ENCODE results near the gene DHRS13. TPM values are rescaled to one million over a fixed set of nuclear protein-coding genes. Genes with fewer than 3 reads are reported as not detected.

Gene DHRS13
- polyA plus RNA-seq, 3 donors = 3.7 to 4.5 (median 3.8) TPM

DNA sequence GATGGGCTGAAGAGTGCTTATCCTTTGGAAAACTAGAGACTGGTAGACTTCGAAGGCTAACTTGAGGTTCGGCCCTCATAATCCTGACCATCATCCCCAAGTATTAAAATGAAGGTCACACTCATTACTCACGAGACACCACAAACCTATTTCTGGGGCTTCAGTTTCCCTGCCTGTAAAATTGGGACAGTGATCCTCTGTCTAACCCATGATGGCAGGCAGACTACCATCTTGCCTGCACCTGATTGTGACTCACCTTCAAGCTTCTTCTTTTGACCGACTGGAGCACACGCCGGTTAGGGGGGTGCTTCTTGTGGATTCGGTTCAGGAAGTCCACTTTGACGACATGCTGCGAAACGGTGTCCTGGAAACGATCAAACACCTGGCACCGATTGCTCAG lies 14.2 kb upstream of the DHRS13 start:
- TF ChIP-seq, protein P1, sequence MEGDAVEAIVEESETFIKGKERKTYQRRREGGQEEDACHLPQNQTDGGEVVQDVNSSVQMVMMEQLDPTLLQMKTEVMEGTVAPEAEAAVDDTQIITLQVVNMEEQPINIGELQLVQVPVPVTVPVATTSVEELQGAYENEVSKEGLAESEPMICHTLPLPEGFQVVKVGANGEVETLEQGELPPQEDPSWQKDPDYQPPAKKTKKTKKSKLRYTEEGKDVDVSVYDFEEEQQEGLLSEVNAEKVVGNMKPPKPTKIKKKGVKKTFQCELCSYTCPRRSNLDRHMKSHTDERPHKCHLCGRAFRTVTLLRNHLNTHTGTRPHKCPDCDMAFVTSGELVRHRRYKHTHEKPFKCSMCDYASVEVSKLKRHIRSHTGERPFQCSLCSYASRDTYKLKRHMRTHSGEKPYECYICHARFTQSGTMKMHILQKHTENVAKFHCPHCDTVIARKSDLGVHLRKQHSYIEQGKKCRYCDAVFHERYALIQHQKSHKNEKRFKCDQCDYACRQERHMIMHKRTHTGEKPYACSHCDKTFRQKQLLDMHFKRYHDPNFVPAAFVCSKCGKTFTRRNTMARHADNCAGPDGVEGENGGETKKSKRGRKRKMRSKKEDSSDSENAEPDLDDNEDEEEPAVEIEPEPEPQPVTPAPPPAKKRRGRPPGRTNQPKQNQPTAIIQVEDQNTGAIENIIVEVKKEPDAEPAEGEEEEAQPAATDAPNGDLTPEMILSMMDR (IDR thresholded peaks at IDR 0.05) = no peak
- Histone ChIP-seq H2AFZ (ENCODE audit: insufficient read depth, low read depth, low read length, poor library complexity, severe bottlenecking) (no peak overlapping the region), H4K20me1 (ENCODE audit: insufficient read depth, low read length) (peaks cover 59% of the 10 kb centered on the region), H3K4me3 (replicated peaks in 1 of 3; ENCODE audit: low read depth in 2 of 3, low read length in 3 of 3) (no peak overlapping the region), H3K36me3 (replicated peaks in 1 of 2; ENCODE audit: control insufficient read depth in 1 of 2, insufficient read depth in 2 of 2, low read length in 2 of 2) (peaks cover 95 to 100% of the 10 kb centered on the region in 2 donors), H3K9ac (ENCODE audit: insufficient read depth, low read length, poor library complexity, severe bottlenecking) (no peak overlapping the region), H3K27ac (ENCODE audit: low read depth in 1 of 2, low read length in 2 of 2) (peak overlapping the region in 1 of 2 donors; percentile 33), H3K4me2 (replicated peaks; ENCODE audit: extremely low read depth, low read length, poor library complexity, severe bottlenecking) (no peak overlapping the region), H3K4me1 (ENCODE audit: control insufficient read depth in 1 of 2, insufficient read depth in 2 of 2, low read length in 2 of 2) (no peaks in the 10 kb centered on the region), H3K79me2 (ENCODE audit: insufficient read depth, low read length) (peaks cover 6% of the 10 kb centered on the region), H3K27me3 (ENCODE audit: control insufficient read depth in 2 of 2, insufficient read depth in 2 of 2, low read length in 2 of 2) (no peaks in the 10 kb centered on the region), H3K9me3 (replicated peaks in 1 of 2; ENCODE audit: control insufficient read depth in 1 of 2, insufficient read depth in 1 of 2, low read length in 2 of 2) (no peaks in the 10 kb centered on the region)
- peaks cover 0 to 3% (median 0%) of the 10 kb centered on the region in 3 donors for H3K27me3 Mint-ChIP-seq (ENCODE audit: low read depth in 3 of 3)
- H3K4me1 Mint-ChIP-seq = no peaks in the 10 kb centered on the region
- DNase-seq = no peak
- peak overlapping the region; percentile 20 to 75 (median 65) for H3K27ac Mint-ChIP-seq
- no peaks in the 10 kb centered on the region for H3K9me3 Mint-ChIP-seq
- no peak overlapping the region for H3K4me3 Mint-ChIP-seq
- intact Hi-C loops (cut with micrococcal nuclease) = no loop called here
- peaks cover 88 to 99% of the 10 kb centered on the region in 2 donors for H3K36me3 Mint-ChIP-seq
- WGBS (ENCODE audit: insufficient coverage) = 86% methylated on average over 12 of the region's 12 CpGs

DNA sequence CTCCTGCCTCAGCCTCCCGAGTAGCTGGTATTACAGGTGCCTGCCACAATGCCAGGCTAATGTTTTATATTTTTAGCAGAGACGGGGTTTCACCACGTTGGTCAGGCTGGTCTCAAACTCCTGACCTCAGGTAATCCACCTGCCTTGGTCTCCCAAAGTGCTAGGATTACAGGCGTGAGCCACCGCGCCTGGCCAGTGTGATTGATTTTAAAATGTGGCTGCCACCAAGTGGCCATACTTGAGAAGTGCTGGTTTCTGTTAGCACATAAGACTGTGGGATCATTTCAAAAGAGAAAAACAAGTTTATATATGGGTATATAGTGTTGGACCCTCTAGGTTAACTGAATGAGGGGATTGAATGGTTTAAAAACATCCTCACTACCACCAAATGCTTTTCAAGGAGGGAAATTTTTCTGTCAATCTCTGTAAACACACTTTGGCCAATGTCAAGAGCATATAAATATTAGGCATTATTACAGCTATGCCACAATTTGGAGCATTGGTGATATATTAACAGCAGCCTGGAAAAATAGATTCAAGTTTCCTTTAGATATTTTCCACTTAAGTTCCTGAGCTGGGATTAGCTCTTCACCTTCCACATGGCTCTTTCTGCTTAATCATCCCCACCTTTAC lies 13.5 kb upstream of the DHRS13 start:
- no peaks in the 10 kb centered on the region for H3K9me3 Mint-ChIP-seq
- H3K9me3 ChIP-seq (replicated peaks in 1 of 2; ENCODE audit: control insufficient read depth in 1 of 2, insufficient read depth in 1 of 2, low read length in 2 of 2) = no peaks in the 10 kb centered on the region
- no peak overlapping the region for H2AFZ ChIP-seq (ENCODE audit: insufficient read depth, low read depth, low read length, poor library complexity, severe bottlenecking)
- TF ChIP-seq, protein P1 (IDR thresholded peaks at IDR 0.05) = peak; percentile 79
- peak overlapping the region in 1 of 2 donors; percentile 33 for H3K27ac ChIP-seq (ENCODE audit: low read depth in 1 of 2, low read length in 2 of 2)
- peaks cover 65% of the 10 kb centered on the region for H4K20me1 ChIP-seq (ENCODE audit: insufficient read depth, low read length)
- no peak overlapping the region for H3K4me2 ChIP-seq (replicated peaks; ENCODE audit: extremely low read depth, low read length, poor library complexity, severe bottlenecking)
- H3K79me2 ChIP-seq (ENCODE audit: insufficient read depth, low read length) = peaks cover 10% of the 10 kb centered on the region
- no peaks in the 10 kb centered on the region for H3K4me1 ChIP-seq (ENCODE audit: control insufficient read depth in 1 of 2, insufficient read depth in 2 of 2, low read length in 2 of 2)
- H3K27me3 ChIP-seq (ENCODE audit: control insufficient read depth in 2 of 2, insufficient read depth in 2 of 2, low read length in 2 of 2) = no peaks in the 10 kb centered on the region
- intact Hi-C loops (cut with micrococcal nuclease) = no loop called here
- DNase-seq = peak in 2 of 3 donors; percentile 34 to 35
- H3K27me3 Mint-ChIP-seq (ENCODE audit: low read depth in 3 of 3) = peaks cover 0 to 3% (median 0%) of the 10 kb centered on the region in 3 donors
- H3K4me1 Mint-ChIP-seq = no peaks in the 10 kb centered on the region
- no peak overlapping the region for H3K9ac ChIP-seq (ENCODE audit: insufficient read depth, low read length, poor library complexity, severe bottlenecking)
- H3K36me3 ChIP-seq (replicated peaks in 1 of 2; ENCODE audit: control insufficient read depth in 1 of 2, insufficient read depth in 2 of 2, low read length in 2 of 2) = peaks cover 95 to 100% of the 10 kb centered on the region in 2 donors
- H3K4me3 ChIP-seq (replicated peaks in 1 of 3; ENCODE audit: low read depth in 2 of 3, low read length in 3 of 3) = no peak overlapping the region
- H3K27ac Mint-ChIP-seq = peak overlapping the region; percentile 20 to 75 (median 58)
- H3K36me3 Mint-ChIP-seq = peaks cover 89 to 99% of the 10 kb centered on the region in 2 donors
- H3K4me3 Mint-ChIP-seq = no peak overlapping the region
- 64% methylated on average over 3 of the region's 6 CpGs for WGBS (ENCODE audit: insufficient coverage)
